Measurements from ENCODE around the gene UST. TPM values are rescaled to one million over a fixed set of nuclear protein-coding genes. Genes with fewer than 3 reads are reported as not detected.

Gene UST
- total RNA-seq, 4 donors from 2014 or later: 9.6 to 34.6 (median 25.9) TPM

- no peak for TF ChIP-seq CTCF (IDR thresholded peaks at IDR 0.05; ENCODE audit: low read depth)
Measured at GRCh38 chr6:148840256-148840655, 93.4 kb downstream of the UST start.

GRCh38 chr6:148842296-148843019, 95.6 kb downstream of the UST start:
- no peak for TF ChIP-seq CTCF (IDR thresholded peaks at IDR 0.05; ENCODE audit: low read depth)

GRCh38 chr6:148845464-148845863, 98.6 kb downstream of the UST start:
- TF ChIP-seq CTCF (IDR thresholded peaks at IDR 0.05; ENCODE audit: low read depth): no peak

- no peak for TF ChIP-seq CTCF (IDR thresholded peaks at IDR 0.05; ENCODE audit: low read depth)
Measured at GRCh38 chr6:148846778-148847761, 100.2 kb downstream of the UST start.

- TF ChIP-seq CTCF (IDR thresholded peaks at IDR 0.05; ENCODE audit: low read depth): no peak
Measured at GRCh38 chr6:148848915-148849314, 102.1 kb downstream of the UST start.

GRCh38 chr6:148850964-148851363, 104.1 kb downstream of the UST start:
- TF ChIP-seq CTCF (IDR thresholded peaks at IDR 0.05; ENCODE audit: low read depth): no peak

Data from subcutaneous adipose tissue (tissue), 4 donors.